ENCODE data around the gene NPFF. TPM values are rescaled to one million over a fixed set of nuclear protein-coding genes. Genes with fewer than 3 reads are reported as not detected.

Gene NPFF
- total RNA-seq, 1 donor from 2014 or later = not detected

DNA sequence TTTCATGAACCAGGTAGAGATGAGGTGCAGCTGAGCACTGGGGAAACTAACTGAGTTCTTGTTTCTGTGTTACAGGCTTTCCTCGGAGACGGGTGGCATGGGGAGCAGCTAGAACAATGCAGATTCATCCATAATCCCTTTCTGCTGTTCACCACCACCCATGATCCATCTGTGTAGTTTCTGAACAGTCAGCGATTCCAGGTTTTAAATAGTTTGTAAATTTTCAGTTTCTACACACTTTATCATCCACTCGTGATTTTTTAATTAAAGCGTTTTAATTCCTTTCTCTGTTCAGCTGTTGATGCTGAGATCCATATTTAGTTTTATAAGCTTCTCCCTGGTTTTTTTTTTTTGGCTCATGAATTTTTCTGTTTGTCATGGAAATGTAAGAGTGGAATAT lies 28.0 kb downstream of the NPFF start:
- Histone ChIP-seq H3K4me3 (ENCODE audit: low read length in 3 of 3) (no peak overlapping the region), H3K9me3 (ENCODE audit: control insufficient read depth in 3 of 3, low read length in 3 of 3) (no peaks in the 10 kb centered on the region), H3K27ac (ENCODE audit: low read depth, low read length) (peak overlapping the region; percentile 26), H3K4me1 (ENCODE audit: control insufficient read depth in 3 of 3, insufficient read depth in 3 of 3, low read length in 3 of 3) (peaks cover 36 to 47% (median 41%) of the 10 kb centered on the region in 3 donors), H3K36me3 (ENCODE audit: control insufficient read depth in 3 of 3, insufficient read depth in 3 of 3, low read length in 3 of 3) (peaks cover 53 to 79% (median 75%) of the 10 kb centered on the region in 3 donors), H3K9ac (ENCODE audit: low read depth in 1 of 3, low read length in 3 of 3) (no peak overlapping the region), H3K27me3 (ENCODE audit: control insufficient read depth in 3 of 3, insufficient read depth in 3 of 3, low read length in 3 of 3) (no peaks in the 10 kb centered on the region)

- Histone ChIP-seq H3K4me1 (ENCODE audit: control insufficient read depth in 3 of 3, insufficient read depth in 3 of 3, low read length in 3 of 3) (peaks cover 38 to 50% (median 41%) of the 10 kb centered on the region in 3 donors), H3K36me3 (ENCODE audit: control insufficient read depth in 3 of 3, insufficient read depth in 3 of 3, low read length in 3 of 3) (peaks cover 53 to 81% (median 79%) of the 10 kb centered on the region in 3 donors), H3K9ac (ENCODE audit: low read depth in 1 of 3, low read length in 3 of 3) (no peak overlapping the region), H3K9me3 (ENCODE audit: control insufficient read depth in 3 of 3, low read length in 3 of 3) (no peaks in the 10 kb centered on the region), H3K27ac (ENCODE audit: low read depth, low read length) (peak overlapping the region; percentile 26), H3K4me3 (ENCODE audit: low read length in 3 of 3) (no peak overlapping the region), H3K27me3 (ENCODE audit: control insufficient read depth in 3 of 3, insufficient read depth in 3 of 3, low read length in 3 of 3) (no peaks in the 10 kb centered on the region)
Observed at GRCh38 chr12:53478865-53479264, 28.4 kb downstream of the NPFF start.

DNA sequence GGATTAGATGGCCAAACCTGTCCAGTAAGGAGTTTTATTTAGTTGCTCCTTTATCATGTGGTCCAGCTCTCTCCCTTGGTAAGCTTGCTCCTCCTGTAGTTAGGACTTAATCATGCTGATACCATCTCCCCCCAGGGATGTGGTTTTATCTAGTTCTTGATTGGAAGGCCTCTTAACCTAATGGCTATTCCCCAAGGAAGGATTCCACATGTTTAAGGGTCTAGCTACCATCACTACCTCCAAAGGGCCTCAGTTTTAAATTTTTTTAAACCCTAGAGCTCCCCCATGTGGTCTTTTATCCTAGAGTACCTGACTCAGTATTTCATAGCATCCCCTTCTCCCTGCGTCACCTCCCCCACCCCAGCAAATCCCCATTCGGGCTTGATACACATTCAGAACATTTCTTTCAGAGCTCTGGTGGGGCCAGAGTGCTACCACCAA lies 30.5 kb downstream of the NPFF start:
- Histone ChIP-seq H3K4me1 (ENCODE audit: control insufficient read depth in 3 of 3, insufficient read depth in 3 of 3, low read length in 3 of 3) (peaks cover 41 to 62% (median 53%) of the 10 kb centered on the region in 3 donors), H3K9ac (ENCODE audit: low read depth in 1 of 3, low read length in 3 of 3) (no peak overlapping the region)

GRCh38 chr12:53474819-53475218 lies 32.5 kb downstream of the NPFF start:
- Histone ChIP-seq H3K27ac (ENCODE audit: low read depth, low read length) (peak overlapping the region; percentile 8), H3K4me3 (ENCODE audit: low read length in 3 of 3) (no peak overlapping the region), H3K9me3 (ENCODE audit: control insufficient read depth in 3 of 3, low read length in 3 of 3) (no peaks in the 10 kb centered on the region), H3K36me3 (ENCODE audit: control insufficient read depth in 3 of 3, insufficient read depth in 3 of 3, low read length in 3 of 3) (peaks cover 50 to 82% (median 75%) of the 10 kb centered on the region in 3 donors), H3K9ac (ENCODE audit: low read depth in 1 of 3, low read length in 3 of 3) (peak overlapping the region in 1 of 3 donors; percentile 33), H3K27me3 (ENCODE audit: control insufficient read depth in 3 of 3, insufficient read depth in 3 of 3, low read length in 3 of 3) (no peaks in the 10 kb centered on the region), H3K4me1 (ENCODE audit: control insufficient read depth in 3 of 3, insufficient read depth in 3 of 3, low read length in 3 of 3) (peaks cover 47 to 67% (median 58%) of the 10 kb centered on the region in 3 donors)

More for the DNA sequence above, 30.5 kb downstream of the NPFF start:
- Histone ChIP-seq H3K4me3 (ENCODE audit: low read length in 3 of 3) (no peak overlapping the region), H3K27me3 (ENCODE audit: control insufficient read depth in 3 of 3, insufficient read depth in 3 of 3, low read length in 3 of 3) (no peaks in the 10 kb centered on the region), H3K9me3 (ENCODE audit: control insufficient read depth in 3 of 3, low read length in 3 of 3) (no peaks in the 10 kb centered on the region), H3K36me3 (ENCODE audit: control insufficient read depth in 3 of 3, insufficient read depth in 3 of 3, low read length in 3 of 3) (peaks cover 50 to 79% (median 72%) of the 10 kb centered on the region in 3 donors), H3K27ac (ENCODE audit: low read depth, low read length) (no peak overlapping the region)

DNA sequence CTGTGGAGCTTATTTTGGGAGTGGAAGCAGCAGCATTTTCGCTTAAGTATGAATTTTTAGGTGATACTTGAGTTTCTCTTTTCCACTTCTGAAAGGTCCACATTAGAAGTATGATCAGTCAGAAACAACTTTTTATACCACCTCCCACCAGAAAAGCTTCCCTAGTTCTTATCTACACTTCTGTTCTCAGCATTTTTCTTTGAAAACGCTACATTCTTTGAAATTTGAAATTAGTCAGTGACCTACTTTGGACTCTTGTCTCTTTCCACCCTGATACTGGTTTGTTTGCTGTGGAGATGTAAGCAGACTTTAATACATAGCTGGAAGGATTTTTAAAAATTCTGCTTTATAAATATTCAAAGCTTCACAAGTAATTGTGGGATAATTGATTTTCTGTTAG lies 33.2 kb downstream of the NPFF start:
- Histone ChIP-seq H3K4me1 (ENCODE audit: control insufficient read depth in 3 of 3, insufficient read depth in 3 of 3, low read length in 3 of 3) (peaks cover 50 to 67% (median 56%) of the 10 kb centered on the region in 3 donors), H3K9ac (ENCODE audit: low read depth in 1 of 3, low read length in 3 of 3) (no peak overlapping the region), H3K36me3 (ENCODE audit: control insufficient read depth in 3 of 3, insufficient read depth in 3 of 3, low read length in 3 of 3) (peaks cover 53 to 82% (median 74%) of the 10 kb centered on the region in 3 donors), H3K4me3 (ENCODE audit: low read length in 3 of 3) (no peak overlapping the region), H3K27ac (ENCODE audit: low read depth, low read length) (peak overlapping the region; percentile 8), H3K9me3 (ENCODE audit: control insufficient read depth in 3 of 3, low read length in 3 of 3) (no peaks in the 10 kb centered on the region), H3K27me3 (ENCODE audit: control insufficient read depth in 3 of 3, insufficient read depth in 3 of 3, low read length in 3 of 3) (no peaks in the 10 kb centered on the region)

DNA sequence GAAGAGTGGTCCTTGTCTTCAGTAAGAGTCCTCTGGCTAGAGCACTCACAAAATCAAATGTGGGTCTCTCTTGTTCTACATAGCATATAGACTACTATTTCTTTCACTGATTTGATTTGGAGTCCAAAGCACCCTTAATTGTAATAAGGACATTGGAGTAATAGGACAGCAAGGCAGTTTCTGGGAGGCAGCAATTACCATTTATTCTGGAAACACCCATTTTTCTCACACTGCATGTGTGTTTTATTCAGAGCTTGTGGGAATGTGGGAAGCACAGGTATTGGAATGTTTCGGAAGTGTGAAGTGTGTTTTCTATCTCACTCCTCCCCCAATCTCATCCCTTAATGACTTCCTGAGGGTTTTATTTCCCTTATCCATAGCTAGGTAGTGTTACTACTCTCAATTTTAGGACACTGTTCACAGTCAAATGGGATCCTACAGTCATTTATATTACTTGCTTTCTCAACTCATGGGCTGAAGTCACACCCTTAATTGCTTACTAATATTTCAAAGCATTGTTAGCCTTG lies 35.2 kb downstream of the NPFF start:
- Histone ChIP-seq H3K36me3 (ENCODE audit: control insufficient read depth in 3 of 3, insufficient read depth in 3 of 3, low read length in 3 of 3) (peaks cover 60 to 89% (median 79%) of the 10 kb centered on the region in 3 donors), H3K9me3 (ENCODE audit: control insufficient read depth in 3 of 3, low read length in 3 of 3) (no peaks in the 10 kb centered on the region), H3K27ac (ENCODE audit: low read depth, low read length) (no peak overlapping the region), H3K4me1 (ENCODE audit: control insufficient read depth in 3 of 3, insufficient read depth in 3 of 3, low read length in 3 of 3) (peaks cover 57 to 70% (median 59%) of the 10 kb centered on the region in 3 donors), H3K9ac (ENCODE audit: low read depth in 1 of 3, low read length in 3 of 3) (no peak overlapping the region), H3K27me3 (ENCODE audit: control insufficient read depth in 3 of 3, insufficient read depth in 3 of 3, low read length in 3 of 3) (no peaks in the 10 kb centered on the region), H3K4me3 (ENCODE audit: low read length in 3 of 3) (no peak overlapping the region)

DNA sequence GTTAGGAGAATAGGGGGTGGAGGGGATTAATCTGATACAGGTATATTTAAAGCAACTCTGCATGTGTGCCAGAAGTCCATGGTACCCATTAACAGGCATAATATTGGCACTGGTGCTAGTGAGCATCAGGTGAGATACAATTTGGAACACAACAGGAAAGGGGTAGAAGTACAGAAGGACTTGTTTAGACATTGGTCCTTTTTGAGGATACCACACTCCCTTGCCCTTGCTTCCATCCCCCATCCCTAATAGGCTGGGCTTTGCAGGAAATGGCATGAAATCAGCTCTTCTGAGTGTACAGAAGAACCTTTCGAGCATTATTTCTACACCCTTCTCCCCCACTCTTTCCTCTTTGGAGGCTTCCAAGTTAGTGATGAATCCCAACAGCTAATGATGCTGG lies 39.0 kb downstream of the NPFF start:
- Histone ChIP-seq H3K27ac (ENCODE audit: low read depth, low read length) (peak overlapping the region; percentile 61), H3K4me3 (ENCODE audit: low read length in 3 of 3) (no peak overlapping the region), H3K9ac (ENCODE audit: low read depth in 1 of 3, low read length in 3 of 3) (no peak overlapping the region), H3K9me3 (ENCODE audit: control insufficient read depth in 3 of 3, low read length in 3 of 3) (no peaks in the 10 kb centered on the region), H3K4me1 (ENCODE audit: control insufficient read depth in 3 of 3, insufficient read depth in 3 of 3, low read length in 3 of 3) (peaks cover 63 to 78% (median 68%) of the 10 kb centered on the region in 3 donors), H3K36me3 (ENCODE audit: control insufficient read depth in 3 of 3, insufficient read depth in 3 of 3, low read length in 3 of 3) (peaks cover 70 to 88% (median 84%) of the 10 kb centered on the region in 3 donors), H3K27me3 (ENCODE audit: control insufficient read depth in 3 of 3, insufficient read depth in 3 of 3, low read length in 3 of 3) (no peaks in the 10 kb centered on the region)

DNA sequence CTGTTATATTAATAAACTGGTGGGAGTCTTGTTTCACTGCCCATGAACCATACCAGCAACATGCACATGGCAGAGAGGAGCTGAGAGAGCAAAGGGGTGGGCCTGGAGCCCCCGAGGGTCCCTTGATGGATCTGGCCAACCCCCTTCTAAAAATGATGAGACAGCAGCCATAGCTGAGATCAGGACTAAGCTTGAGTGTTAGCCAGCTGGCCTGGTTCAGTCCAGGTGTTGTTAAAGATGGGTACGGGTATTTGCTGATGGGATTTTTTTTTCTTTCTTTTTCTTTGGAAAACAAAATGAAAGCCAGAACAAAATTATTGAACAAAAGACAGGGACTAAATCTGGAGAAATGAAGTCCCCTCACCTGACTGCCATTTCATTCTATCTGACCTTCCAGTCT lies 39.4 kb downstream of the NPFF start:
- H3K36me3 ChIP-seq (ENCODE audit: control insufficient read depth in 3 of 3, insufficient read depth in 3 of 3, low read length in 3 of 3) = peaks cover 74 to 91% (median 88%) of the 10 kb centered on the region in 3 donors
- H3K9ac ChIP-seq (ENCODE audit: low read depth in 1 of 3, low read length in 3 of 3) = no peak overlapping the region
- peaks cover 67 to 79% (median 69%) of the 10 kb centered on the region in 3 donors for H3K4me1 ChIP-seq (ENCODE audit: control insufficient read depth in 3 of 3, insufficient read depth in 3 of 3, low read length in 3 of 3)
- H3K4me3 ChIP-seq (ENCODE audit: low read length in 3 of 3) = no peak overlapping the region
- no peaks in the 10 kb centered on the region for H3K9me3 ChIP-seq (ENCODE audit: control insufficient read depth in 3 of 3, low read length in 3 of 3)
- H3K27ac ChIP-seq (ENCODE audit: low read depth, low read length) = peak overlapping the region; percentile 61
- H3K27me3 ChIP-seq (ENCODE audit: control insufficient read depth in 3 of 3, insufficient read depth in 3 of 3, low read length in 3 of 3) = no peaks in the 10 kb centered on the region

GRCh38 chr12:53467082-53467481 lies 40.2 kb downstream of the NPFF start:
- Histone ChIP-seq H3K4me1 (ENCODE audit: control insufficient read depth in 3 of 3, insufficient read depth in 3 of 3, low read length in 3 of 3) (peaks cover 70 to 79% (median 71%) of the 10 kb centered on the region in 3 donors), H3K27me3 (ENCODE audit: control insufficient read depth in 3 of 3, insufficient read depth in 3 of 3, low read length in 3 of 3) (no peaks in the 10 kb centered on the region), H3K9me3 (ENCODE audit: control insufficient read depth in 3 of 3, low read length in 3 of 3) (no peaks in the 10 kb centered on the region), H3K4me3 (ENCODE audit: low read length in 3 of 3) (no peak overlapping the region), H3K9ac (ENCODE audit: low read depth in 1 of 3, low read length in 3 of 3) (no peak overlapping the region), H3K27ac (ENCODE audit: low read depth, low read length) (peak overlapping the region; percentile 61), H3K36me3 (ENCODE audit: control insufficient read depth in 3 of 3, insufficient read depth in 3 of 3, low read length in 3 of 3) (peaks cover 77 to 91% (median 91%) of the 10 kb centered on the region in 3 donors)

DNA sequence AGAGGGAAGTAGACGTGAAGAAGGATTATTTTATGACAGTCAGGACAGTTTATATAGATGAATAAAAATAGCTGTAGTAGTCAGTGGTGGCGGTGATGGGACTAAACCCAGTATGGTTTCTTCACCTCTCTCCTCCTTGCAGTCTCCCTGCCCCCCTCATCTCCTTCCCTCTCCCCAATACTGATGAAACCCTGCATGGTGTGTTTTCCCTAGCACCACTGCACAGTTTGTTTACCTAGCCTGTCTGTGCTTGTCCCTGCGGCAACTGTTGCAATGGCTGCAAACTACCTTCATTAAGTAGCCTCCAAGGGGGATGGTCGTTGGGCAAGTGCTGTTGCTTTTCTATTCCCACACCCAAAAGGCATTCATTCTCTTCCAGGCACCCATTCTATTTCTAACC lies 40.6 kb downstream of the NPFF start:
- Histone ChIP-seq H3K36me3 (ENCODE audit: control insufficient read depth in 3 of 3, insufficient read depth in 3 of 3, low read length in 3 of 3) (peaks cover 78 to 91% (median 91%) of the 10 kb centered on the region in 3 donors), H3K27ac (ENCODE audit: low read depth, low read length) (peak overlapping the region; percentile 61), H3K9me3 (ENCODE audit: control insufficient read depth in 3 of 3, low read length in 3 of 3) (no peaks in the 10 kb centered on the region), H3K4me1 (ENCODE audit: control insufficient read depth in 3 of 3, insufficient read depth in 3 of 3, low read length in 3 of 3) (peaks cover 73 to 80% (median 74%) of the 10 kb centered on the region in 3 donors), H3K27me3 (ENCODE audit: control insufficient read depth in 3 of 3, insufficient read depth in 3 of 3, low read length in 3 of 3) (no peaks in the 10 kb centered on the region), H3K4me3 (ENCODE audit: low read length in 3 of 3) (no peak overlapping the region), H3K9ac (ENCODE audit: low read depth in 1 of 3, low read length in 3 of 3) (no peak overlapping the region)

All from skeletal muscle tissue (tissue), 4 donors.